ENCODE results near the gene PIEZO2. TPM values are rescaled to one million over a fixed set of nuclear protein-coding genes. Genes with fewer than 3 reads are reported as not detected.

Gene PIEZO2
- total RNA-seq, 1 donor from 2014 or later, result 3.1 TPM

GRCh38 chr18:10750191-10751035 lies 399.0 kb downstream of the PIEZO2 start:
- DNase-seq (ENCODE audit: low spot score), result no peak

GRCh38 chr18:10748641-10749040 lies 400.7 kb downstream of the PIEZO2 start:
- no peak for DNase-seq (ENCODE audit: low spot score)

- DNase-seq (ENCODE audit: low spot score), result no peak
Measured at GRCh38 chr18:10745971-10746370, 403.4 kb downstream of the PIEZO2 start.

GRCh38 chr18:10745219-10745618 lies 404.1 kb downstream of the PIEZO2 start:
- DNase-seq (ENCODE audit: low spot score), result no peak

GRCh38 chr18:10743766-10744165 lies 405.6 kb downstream of the PIEZO2 start:
- no peak for DNase-seq (ENCODE audit: low spot score)

- DNase-seq (ENCODE audit: low spot score), result no peak
Measured at GRCh38 chr18:10739152-10739551, 410.2 kb downstream of the PIEZO2 start.

- DNase-seq (ENCODE audit: low spot score), result no peak
Measured at GRCh38 chr18:10736984-10737383, 412.4 kb downstream of the PIEZO2 start.

GRCh38 chr18:10732990-10733389 lies 416.4 kb downstream of the PIEZO2 start:
- DNase-seq (ENCODE audit: low spot score), result no peak

- no peak for DNase-seq (ENCODE audit: low spot score)
Measured at GRCh38 chr18:10727477-10727876, 421.9 kb downstream of the PIEZO2 start.

GRCh38 chr18:10726198-10727068 lies 422.9 kb downstream of the PIEZO2 start:
- no peak for DNase-seq (ENCODE audit: low spot score)

GRCh38 chr18:10724666-10725065 lies 424.7 kb downstream of the PIEZO2 start:
- no peak for DNase-seq (ENCODE audit: low spot score)

GRCh38 chr18:10723496-10723895 lies 425.9 kb downstream of the PIEZO2 start:
- no peak for DNase-seq (ENCODE audit: low spot score)

GRCh38 chr18:10718809-10719208 lies 430.6 kb downstream of the PIEZO2 start:
- DNase-seq (ENCODE audit: low spot score), result no peak

- DNase-seq (ENCODE audit: low spot score), result no peak
Measured at GRCh38 chr18:10715791-10716190, 433.6 kb downstream of the PIEZO2 start.

- no peak for DNase-seq (ENCODE audit: low spot score)
Measured at GRCh38 chr18:10713409-10713808, 436.0 kb downstream of the PIEZO2 start.

- DNase-seq (ENCODE audit: low spot score), result no peak
Measured at GRCh38 chr18:10707294-10707693, 442.1 kb downstream of the PIEZO2 start.

GRCh38 chr18:10705786-10706185 lies 443.6 kb downstream of the PIEZO2 start:
- no peak for DNase-seq (ENCODE audit: low spot score)

GRCh38 chr18:10705291-10705690 lies 444.1 kb downstream of the PIEZO2 start:
- no peak for DNase-seq (ENCODE audit: low spot score)

GRCh38 chr18:10702206-10702605 lies 447.2 kb downstream of the PIEZO2 start:
- DNase-seq (ENCODE audit: low spot score), result no peak

- no peak for DNase-seq (ENCODE audit: low spot score)
Measured at GRCh38 chr18:10690366-10690765, 459.0 kb downstream of the PIEZO2 start.

- DNase-seq (ENCODE audit: low spot score), result no peak
Measured at GRCh38 chr18:10690035-10690329, 459.4 kb downstream of the PIEZO2 start.

- DNase-seq (ENCODE audit: low spot score), result no peak
Measured at GRCh38 chr18:10689236-10690034, 459.9 kb downstream of the PIEZO2 start.

All from mesenteric fat pad (tissue), 1 donor.